Measurements from ENCODE around the gene RBP5.
"Not testable (repeated sequence)": the region's sequence is repeated elsewhere in the genome, so short reads cannot be mapped to it uniquely, and the experiment has no call there.

The RBP5 gene

DNA sequence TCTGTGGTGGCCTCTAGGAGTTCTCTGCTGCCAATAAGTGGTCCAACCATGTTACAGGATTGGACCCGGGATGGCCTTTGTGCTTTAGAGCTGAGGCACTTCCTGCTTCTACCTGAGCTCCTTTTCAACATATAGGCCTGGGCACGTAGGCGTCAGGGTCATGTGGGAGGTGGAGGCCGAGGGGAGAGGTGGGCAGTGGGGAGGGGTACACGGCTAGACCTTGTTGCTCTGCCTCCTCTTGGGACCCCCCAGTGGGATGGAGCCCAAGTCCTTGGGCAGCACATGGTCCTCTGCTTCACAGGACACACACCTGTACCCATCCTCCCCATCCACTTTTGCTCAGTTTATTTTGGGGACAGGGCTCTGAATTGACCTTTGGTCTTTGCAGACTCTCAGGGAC lies 7.4 kb downstream of the RBP5 start:
- DNase-seq, result no peak

DNA sequence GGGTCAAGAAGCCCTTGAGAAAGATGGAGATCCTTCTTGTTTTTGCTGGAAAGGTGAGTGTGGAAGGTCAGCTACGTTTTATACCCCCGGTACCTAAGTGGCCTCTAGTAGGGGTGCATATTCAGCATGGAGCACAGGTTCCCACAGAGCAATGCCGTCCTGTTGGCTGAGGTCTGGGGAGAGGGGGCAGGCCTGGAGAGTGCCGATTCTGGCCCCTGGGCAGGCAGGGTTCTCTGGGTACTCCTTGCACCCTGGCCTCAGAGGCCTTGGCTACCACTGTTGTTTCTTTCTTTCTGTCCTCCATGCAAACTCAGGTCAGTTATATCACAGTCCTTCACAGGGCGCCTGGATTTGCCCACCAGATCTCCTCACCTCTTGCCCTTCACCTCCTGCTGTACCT lies 8.5 kb downstream of the RBP5 start:
- no peak for DNase-seq

DNA sequence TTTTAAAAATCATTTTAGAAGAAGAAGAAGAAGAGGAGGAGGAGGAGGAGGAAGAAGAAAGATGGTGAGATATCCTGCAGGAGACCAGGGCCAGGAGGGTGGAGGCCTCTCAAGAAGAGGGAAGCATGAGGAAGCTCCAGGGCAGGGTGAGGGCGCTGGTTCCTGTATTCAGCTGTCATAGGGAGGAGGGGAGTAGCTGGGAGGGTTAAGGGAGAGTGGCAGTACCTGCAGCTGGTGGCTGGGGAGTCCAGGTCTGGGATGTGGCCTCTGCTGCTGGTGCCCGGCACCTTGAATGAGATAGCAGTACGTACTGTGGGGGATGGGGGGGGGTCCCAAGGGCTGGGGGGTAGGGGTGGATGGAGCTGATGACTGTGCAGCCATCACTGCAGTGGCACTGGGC lies 9.8 kb downstream of the RBP5 start:
- no peak for DNase-seq

DNA sequence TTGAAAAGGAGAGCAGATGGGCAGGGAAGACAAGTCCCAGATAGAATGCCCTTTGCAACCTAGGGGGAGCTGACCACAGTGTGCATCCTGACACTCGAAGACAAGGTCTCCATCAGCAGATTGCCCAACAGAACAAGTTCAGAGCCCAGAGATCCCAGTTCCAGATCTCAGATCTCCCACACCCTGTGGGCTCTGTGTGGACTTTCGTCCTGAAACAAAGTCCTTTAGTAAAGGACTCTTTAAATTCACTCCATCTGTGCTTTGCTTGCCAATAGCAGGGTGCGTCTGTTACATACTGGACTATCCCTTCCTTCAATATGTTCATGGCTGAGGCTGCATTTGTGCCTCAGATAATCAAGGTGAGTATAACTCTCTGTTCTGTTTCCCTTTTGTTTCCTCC lies 11.0 kb downstream of the RBP5 start:
- DNase-seq, result no peak

DNA sequence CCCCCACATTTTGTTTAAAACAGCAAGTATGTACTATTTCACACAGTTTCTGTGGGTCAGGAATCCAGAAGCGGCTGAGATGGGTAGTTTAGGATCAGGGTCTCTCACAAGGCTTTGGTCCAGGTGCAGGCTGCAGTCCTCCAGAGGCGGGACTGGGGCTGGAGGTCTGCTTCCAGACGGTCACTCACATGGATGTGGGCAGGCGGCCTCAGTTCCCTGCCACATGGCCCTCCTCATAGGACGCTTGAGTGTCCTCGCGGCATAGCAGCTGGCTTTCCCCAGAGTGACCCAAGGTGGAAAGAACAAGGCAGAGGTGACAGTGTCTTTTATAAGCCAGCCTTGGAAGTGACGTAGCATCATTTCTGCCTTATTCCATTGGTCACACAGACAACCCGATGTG lies 11.8 kb downstream of the RBP5 start:
- DNase-seq, result no peak

DNA sequence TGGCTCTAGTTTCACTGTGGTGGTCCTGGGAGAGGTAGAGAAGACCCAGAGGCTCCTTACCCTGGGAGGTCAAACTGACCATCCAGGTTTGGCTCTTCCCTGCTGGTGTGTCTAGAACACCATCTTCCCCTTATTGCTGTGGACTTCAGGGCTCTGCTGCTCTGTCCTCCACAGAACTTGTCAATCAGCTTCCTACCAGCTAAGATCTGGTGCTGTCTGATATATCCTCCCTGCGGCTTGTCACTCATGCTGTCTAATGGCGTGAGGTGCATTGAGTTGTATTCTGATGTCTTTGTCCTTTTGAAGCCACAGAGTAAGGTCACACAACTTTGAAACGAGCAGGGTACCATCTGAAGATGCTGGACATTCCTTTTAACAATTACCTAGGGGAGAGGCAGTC lies 12.5 kb downstream of the RBP5 start:
- no peak for DNase-seq

DNA sequence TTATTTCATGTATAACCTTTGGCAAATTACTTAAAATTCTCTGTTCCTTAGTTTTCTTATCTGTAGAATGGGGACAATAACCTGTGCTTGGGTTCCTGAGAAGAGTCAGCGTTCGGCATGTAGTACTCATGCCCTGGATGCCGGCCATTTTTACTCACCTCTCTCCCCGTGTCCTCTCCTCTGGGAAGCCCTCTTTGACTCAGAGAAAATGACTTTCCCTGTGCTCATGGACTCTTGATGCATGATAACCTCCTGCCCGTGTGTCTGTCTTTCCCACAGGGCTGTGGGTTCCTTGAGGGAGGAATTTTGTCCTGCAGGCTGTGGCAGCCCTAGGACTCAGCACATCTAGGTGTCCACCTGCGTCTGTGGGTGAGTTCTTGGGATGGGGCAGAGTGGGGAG lies 13.8 kb downstream of the RBP5 start:
- no peak for DNase-seq

DNA sequence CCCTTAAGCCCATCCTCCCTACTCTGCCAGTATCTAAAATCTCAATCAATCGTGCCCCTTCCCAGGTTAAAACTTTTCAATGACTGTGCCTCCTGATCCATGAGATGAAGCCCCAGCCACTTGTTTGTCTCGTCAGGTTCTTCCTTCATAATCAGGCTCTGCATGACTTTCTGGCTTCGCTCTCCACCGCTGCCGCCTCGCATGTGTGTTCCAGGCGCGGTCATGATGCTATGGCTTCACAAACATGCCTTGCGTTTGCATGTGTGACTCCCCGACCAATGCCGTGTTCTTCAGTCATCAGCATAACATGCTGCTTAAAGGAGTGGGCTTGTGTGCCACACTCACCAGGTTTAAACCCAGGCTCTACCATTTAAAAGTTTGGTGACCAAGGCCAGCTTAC lies 14.7 kb downstream of the RBP5 start:
- DNase-seq, result no peak

DNA sequence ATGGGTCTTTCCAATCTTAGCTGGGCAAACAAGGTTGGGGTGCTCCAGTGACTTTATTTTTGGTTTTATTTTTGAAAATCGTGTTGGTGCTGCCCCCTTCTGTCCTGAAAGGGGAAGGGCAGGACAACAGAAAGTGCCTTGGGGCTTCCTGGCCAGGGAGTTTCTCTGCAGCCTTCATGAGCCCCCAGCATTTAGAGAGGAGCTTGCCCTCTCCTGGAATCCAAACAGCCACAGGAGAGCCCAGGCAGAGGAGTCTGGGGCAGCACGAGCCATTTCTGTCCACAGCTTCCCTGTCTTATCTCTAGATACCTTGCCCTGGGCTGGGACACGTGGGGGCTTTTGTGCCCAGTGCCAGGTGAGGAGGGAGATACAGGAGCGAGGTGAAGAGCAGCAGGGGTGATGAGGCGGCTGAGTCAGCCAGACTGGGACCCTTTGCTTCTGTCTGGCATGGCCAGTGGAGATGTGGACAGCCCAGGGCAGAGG lies 15.3 kb downstream of the RBP5 start:
- no peak for DNase-seq

DNA sequence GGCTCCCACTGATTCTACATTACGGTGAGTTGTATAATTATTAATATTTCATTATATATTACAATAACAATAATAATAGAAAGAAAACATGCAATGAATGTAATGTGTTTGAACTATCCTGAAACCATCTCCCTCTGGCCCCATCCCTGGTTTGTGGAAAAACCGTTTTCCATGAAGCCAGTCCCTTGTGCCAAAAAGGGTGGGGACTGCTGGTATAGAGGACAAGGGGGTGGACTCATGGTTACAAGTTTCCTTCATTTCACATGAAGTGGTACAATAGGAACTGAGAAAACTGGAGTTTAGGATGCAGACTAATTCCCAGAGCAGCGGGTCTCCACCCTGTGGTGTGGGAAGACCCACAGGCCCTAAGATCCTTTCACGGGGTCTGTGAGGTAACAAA lies 16.6 kb downstream of the RBP5 start:
- DNase-seq, result no peak

DNA sequence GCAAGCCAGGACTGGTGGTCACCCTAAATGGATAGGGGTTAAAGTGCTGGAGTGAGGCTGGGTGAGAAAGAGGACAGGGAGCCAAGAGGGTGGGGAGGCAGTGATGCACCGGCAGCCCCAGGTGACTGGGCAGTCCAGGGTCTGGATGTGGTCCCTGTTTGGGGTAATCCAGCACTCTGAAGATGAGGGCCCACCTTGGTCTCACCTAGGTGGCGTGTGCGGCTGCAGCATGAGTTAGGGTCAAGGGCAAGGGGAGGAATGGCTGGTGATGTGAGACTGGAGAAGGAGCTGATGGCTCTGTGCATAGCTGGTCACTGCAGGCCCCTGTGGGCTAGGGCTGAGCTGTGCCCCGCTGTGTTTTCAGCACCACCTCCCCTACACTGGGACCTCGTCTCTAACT lies 18.0 kb downstream of the RBP5 start:
- DNase-seq, result no peak

DNA sequence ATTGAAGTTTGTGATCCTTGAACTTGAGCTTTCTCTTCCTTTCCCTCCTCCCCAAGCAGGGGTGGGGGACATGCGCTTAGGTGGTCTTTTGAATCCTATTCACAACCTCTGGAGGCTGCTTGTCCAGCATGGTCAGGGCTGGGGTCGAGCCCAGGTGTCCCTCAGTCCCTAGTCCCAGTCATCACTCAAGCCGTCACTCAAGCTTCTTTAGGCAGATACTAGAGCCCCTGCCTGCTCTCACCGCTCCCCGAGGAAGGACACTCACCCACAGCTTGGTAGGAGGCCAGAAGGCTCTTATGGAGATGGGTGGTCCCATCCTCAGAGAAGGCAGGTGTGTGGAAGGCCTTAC lies 19.1 kb downstream of the RBP5 start:
- no peak for DNase-seq

DNA sequence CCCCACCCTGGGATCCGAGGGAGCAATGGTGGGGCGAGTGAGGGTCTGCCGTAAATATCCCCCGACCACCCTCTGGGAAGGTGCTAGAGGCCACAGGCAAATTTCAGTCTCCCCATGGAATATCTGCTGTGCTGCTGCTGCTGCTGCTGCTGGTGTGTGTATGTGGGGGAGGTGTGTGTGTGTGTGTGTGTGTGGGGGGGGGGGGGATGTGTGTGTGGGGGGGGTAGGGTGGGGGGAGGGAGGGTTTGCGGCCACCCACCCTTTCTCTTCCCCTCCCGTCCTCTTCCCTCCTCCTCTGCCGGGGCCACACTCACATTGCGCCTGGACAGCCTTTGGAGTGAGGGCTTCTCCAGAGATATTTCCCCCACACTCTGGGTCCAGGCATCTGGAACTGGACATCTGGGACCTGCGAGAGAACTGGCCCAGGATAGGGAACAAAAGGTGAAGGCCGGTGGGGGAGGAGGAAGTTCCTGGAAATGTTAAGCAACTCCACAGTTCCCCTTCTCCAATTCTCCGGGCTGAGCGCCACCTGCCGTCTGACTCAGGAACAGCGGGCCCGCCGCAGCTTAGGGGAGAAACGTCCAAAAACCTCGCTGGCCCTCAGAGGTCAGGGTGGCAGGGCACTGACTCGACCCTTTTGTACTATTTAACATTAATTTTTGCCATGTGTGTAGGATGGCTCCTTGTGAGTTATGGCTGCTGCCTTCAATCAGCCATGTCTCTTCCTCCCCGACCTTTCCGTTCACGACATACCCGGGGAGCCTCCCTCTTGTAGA lies 19.7 kb downstream of the RBP5 start, which contains the start of gene C1RL:
Gene C1RL, minus strand, starts transcription at position 419 of the 776 bp plus-strand sequence. Its CDS starts 34 bp downstream, at position 385.
- DNase-seq, result no peak

DNA sequence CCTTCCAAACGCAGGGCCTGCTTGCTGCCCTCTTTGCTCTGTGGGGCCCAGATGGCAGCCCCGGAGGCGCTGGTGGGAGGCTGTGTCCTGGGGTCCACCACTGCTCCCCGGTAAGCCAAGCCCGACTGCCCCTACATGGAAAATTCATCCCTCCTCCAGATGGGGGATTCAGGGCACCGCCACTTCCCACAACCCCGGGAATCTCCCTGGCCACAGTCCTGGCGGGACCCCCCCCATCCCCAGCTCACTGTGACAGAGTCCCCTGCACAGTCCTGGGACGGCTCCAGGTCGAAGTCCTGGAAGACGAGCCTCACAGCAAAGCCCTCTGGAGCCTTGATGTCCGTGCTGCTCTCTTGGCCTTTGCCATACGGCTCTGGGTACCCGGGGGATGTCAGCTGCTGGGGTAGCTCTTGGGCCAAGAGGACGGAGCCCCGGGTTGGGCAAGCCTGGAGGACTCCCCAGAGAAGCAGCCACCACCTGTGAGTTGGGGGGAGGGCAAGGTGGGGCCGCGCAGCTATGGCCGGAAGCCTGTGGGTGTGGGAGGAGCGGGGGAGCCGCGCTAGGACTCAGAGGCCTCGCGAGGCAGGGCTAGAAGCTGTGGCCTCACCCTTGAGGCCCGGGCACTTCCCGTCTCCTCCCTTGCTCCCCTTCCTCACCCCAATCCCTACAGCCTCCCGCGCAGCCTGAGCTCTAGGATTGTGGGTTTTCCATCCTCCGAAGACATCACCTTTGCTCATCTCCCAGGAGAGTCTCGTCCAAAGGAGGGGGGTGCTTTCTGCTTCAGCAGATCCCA lies 20.5 kb downstream of the RBP5 start:
- no peak for DNase-seq

DNA sequence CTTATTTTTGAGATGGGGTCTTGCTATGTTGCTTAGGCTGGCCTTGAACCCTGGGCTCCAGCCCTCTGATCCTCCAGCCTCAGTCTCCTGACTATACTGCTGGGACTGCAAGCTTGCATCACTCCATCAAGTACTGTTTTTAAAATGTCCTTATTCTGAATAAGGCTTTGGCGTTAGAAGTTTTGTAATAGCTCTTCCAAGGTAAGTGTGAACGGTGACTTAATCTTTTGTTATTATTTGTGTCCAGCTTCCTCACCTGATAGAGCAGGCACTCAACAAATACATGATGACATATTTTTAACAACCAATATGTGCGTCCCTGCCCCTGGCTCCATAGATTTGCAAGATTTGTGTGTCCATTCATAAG lies 21.1 kb downstream of the RBP5 start:
- DNase-seq, result no peak

DNA sequence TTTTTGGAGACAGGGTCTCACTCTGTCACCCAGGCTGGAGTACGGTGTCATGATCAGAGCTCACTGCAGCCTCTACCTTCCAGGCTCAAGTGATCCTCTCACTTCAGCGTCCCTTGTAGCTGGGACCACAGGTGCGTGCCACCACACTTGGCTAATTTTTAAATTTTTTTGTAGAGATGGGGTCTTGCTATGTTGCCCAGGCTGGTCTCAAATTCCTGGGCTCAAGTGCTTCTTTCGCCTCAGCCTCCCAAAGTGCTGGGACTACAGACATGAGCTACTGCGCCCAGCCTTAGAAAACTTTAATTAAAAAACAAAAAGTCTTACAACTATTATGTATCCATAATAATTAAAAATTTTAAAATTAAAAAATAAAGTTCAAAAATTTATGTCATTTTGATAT lies 21.5 kb downstream of the RBP5 start:
- not testable (repeated sequence) for DNase-seq

DNA sequence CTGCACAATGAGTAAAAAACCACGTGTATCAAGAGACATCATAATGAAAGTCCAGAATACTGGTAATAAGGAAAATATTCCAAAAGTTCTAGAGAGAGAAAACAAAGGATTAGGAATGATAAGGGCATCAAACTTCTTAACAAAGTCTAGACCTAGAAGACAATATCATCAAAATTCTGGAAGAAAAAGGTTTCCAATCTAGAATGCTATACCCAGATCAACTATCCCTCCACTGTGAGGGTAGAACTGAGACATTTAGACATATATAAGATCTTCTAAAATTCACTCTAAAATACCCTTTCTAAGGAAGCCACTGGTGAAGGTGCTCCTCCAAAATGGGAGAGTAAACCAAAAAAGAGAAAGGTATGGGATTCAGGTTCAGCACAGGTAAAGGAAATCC lies 22.6 kb downstream of the RBP5 start:
- DNase-seq, result no peak

DNA sequence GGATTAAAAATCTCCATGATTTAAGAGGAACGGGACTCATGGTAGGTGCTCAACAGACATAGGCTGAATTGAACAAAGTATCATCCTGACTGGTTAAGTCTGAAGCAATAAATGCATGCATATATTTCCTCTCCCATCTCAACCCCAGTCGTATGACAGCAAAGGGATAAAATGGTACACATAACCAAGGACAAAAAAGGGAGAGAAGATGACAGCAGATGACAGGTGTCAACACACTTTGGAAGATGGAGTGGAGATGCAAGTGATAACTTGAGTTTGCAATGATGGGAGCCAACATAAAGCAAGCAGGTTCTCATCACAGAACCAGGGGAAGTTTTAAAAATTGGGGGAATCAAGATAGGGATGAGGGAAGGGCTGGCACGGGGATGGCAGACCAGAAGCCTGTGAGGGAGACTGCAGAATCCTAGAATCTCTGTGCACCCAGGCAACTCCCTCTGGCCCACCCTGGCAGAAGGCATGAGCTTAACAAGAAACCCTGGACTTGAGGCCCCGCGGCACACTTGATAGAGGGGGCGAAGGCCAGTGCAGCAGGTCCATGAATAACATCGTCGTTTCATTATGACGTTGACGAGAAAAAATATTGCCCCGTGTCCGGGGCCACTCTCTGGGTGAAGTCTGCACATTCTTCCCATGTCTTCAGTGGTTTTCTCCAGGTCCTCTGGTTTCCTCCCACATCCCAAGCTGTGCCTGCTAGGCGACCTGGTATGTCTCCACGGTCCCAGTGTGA lies 24.7 kb downstream of the RBP5 start:
- DNase-seq, result no peak

DNA sequence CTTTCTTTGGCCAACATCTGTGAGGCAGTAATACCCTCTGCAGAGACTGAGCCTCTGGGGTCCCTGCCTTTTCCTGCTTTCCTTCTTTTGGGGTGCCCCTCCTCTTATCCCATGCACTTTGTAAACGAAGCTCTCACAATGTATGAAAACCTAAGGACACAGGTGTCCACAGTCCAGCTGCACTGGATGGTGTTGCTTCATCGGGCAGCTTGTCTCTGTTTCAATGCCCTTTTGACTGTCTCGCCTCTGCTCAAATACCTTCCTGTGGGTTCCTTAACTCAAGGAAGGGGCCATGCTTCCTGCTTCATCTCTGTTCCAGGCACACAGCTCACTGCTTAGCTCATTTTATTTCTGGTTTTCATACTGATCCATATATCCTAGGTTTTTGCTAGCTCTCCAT lies 26.1 kb downstream of the RBP5 start:
- no peak for DNase-seq

DNA sequence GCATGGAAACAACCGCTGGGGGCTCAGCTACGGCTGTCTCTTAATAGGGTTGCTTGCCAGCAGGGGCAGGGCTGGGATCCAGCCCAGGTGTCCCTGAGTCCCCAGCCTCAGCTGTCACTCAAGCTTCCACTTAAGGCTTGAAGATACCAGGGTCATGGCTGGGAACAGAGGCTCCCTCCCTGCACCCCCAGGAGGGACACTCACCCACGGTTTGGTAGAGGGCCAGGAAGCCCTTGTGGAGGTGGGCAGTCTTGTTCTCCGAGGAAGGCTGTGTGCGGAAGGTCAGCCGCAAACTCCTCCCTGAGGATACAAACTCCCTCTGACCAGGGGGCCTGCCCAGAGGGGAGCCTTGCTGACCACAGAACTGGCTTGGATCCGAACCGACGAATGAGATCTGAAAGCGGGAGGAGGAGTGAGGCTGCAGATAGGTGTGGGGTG lies 27.0 kb downstream of the RBP5 start:
- DNase-seq, result no peak

DNA sequence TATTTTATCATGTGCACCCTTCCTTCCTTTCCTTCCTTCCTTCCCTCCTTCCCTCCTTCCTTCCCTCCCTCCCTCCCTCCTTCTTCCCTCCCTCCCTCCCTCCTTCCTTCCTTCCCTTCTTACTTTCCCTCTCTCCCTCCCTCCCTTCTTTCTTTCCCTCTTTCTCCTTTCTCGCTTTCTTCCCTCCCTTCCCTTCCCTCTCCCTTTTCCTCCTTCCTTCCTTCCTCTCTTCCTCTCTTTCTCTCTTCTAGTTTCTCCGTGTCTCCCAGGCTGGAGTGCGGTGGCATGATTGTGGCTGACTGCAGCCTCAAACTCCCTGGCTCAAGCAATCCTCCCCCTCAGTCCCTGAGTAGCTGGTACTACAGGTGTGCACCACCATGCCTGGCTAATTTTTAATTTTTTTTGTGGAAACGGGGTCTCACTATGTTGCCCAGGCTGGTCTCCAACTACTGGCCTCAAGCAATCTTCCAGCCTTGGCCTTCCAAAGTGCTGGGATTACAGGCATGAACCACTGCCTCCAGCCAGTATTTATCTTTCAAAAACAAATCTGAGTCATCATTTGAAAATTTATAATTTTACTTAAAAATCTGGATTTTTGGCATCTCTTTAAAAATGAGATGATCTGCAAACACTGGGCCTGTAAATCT lies 27.5 kb downstream of the RBP5 start:
- DNase-seq, result no peak

DNA sequence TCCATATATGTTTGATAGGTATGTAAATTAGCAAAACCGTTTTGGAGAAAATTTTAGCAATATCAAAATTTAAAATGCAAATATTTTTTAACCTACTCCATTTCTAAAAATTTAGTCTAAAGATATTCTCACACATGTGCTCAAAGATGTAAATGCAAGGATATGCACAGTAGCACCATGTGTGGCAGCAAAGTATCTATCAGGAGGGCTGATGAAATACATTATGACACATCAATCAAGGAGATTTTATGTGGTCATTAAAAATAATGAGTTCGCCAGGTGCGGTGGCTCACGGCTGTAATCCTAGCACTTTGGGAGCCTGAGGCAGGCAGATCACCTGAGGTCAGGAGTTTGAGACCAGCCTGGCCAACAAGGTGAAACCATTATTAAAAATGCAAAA lies 28.4 kb downstream of the RBP5 start:
- no peak for DNase-seq

DNA sequence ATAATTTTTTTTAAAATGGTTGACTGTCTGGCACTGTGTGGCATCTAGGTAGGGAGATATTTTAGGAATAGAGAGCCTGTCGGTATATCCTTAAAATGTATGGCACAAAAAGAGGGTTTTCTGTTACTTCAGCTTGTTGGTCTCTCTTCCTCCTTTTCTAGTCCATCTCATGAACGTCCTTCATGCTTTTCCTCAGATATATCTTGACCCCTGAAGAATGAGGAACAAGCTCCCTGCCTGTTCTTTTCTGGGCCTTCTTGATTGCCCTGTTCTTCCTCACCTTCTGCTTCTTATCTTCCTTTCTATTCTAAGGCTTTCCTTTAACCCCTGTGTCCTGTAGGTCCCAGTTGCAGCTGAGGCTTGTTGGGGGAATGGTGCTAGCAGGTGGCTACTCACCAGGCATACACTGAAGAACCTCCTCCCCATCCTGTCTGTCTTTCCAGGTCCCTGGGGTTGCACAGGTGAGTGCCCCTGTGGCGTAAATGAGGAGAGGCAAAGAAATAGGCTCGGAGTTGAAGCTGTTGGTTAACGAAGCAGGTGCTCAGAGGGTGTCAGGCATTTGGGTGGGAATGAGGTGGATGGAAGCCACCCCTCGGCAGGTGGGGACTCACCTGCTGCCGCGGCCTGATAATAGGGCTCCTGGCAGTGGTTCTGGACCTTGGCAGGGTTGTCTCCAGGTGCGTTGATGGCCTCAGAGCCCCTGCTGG lies 29.2 kb downstream of the RBP5 start:
- no peak for DNase-seq
